GM12873 (cell line): Measurements from ENCODE around the gene AP4M1.

Source experiments
- TF ChIP-seq, protein P1 (sequence below): IDR thresholded peaks from 2 replicates; pipeline ENCODE4 v1.5.1; 2012; ENCODE audit warnings: low read depth, mild to moderate bottlenecking, moderate library complexity, low read length, control low read depth; ENCODE audit not compliant: insufficient read depth; ENCODE audit errors: missing control alignments

Gene AP4M1, protein sequence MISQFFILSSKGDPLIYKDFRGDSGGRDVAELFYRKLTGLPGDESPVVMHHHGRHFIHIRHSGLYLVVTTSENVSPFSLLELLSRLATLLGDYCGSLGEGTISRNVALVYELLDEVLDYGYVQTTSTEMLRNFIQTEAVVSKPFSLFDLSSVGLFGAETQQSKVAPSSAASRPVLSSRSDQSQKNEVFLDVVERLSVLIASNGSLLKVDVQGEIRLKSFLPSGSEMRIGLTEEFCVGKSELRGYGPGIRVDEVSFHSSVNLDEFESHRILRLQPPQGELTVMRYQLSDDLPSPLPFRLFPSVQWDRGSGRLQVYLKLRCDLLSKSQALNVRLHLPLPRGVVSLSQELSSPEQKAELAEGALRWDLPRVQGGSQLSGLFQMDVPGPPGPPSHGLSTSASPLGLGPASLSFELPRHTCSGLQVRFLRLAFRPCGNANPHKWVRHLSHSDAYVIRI

DNA sequence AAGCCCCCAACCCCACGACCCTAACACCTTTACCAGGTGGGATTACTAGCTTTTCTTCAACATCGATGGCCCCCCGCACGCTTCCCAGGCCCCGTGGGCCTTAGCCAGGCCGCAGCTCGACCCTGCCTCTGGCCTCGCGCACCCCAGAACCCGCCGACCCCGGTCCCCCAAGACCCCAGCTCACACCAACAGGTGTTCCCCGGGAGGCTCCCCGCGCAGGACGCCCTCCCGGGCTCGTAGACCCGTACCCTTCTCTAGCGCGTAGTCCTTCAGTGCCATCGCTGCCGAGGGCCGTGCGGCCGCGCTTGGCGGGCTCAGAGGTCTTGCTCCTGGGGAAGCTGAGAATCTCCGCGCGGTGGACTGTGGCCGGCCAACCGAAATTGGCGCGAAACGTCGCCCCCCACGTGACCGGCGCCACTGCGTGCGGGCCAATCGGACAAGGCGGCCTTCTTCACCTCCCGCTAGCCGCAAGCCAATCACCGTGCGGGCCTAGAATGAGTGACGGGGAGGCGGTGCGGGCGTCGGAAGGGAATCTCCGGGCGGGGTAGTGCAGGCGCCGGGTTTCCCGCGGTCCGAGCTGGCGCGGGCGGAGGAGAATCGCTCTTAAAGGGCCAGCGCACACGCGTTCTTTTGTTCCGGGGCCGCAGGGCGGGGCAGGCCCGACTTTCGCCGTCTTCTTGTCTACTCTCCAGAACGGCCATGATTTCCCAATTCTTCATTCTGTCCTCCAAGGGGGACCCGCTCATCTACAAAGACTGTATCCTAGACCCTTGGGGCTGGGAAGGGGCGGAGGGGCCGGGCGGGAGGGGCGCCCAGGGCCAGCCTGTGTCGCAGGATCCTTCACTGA, at the start of gene AP4M1, which contains the start of gene MCM7:
Gene AP4M1, plus strand, starts transcription at position 628 of the 847 bp plus-strand sequence. Its CDS starts 72 bp downstream, at position 700.
Gene MCM7, minus strand, starts transcription at position 382 of the 847 bp plus-strand sequence. Its CDS starts 103 bp downstream, at position 279.
- TF ChIP-seq, protein P1, sequence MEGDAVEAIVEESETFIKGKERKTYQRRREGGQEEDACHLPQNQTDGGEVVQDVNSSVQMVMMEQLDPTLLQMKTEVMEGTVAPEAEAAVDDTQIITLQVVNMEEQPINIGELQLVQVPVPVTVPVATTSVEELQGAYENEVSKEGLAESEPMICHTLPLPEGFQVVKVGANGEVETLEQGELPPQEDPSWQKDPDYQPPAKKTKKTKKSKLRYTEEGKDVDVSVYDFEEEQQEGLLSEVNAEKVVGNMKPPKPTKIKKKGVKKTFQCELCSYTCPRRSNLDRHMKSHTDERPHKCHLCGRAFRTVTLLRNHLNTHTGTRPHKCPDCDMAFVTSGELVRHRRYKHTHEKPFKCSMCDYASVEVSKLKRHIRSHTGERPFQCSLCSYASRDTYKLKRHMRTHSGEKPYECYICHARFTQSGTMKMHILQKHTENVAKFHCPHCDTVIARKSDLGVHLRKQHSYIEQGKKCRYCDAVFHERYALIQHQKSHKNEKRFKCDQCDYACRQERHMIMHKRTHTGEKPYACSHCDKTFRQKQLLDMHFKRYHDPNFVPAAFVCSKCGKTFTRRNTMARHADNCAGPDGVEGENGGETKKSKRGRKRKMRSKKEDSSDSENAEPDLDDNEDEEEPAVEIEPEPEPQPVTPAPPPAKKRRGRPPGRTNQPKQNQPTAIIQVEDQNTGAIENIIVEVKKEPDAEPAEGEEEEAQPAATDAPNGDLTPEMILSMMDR = no peak

DNA sequence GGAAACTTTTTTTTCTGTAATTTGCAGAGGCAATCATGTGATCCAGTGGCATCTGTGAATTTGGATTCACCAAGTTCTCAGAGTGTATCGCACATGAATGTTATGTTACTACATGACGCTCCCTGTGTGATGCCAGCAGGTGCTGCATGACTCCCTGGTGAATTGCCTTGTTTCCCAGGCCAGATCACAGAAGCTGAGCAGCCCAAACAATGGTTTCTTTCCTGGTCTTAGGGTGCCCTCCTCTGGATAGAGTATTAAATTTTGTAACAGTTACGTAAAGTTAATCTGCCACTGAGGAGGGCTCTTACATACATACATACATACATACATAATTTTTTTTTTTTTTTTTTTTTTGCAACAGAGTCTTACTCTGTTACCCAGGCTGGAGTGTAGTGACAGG, 48.2 kb upstream of the AP4M1 start:
- TF ChIP-seq, protein P1 = peak; percentile 17

DNA sequence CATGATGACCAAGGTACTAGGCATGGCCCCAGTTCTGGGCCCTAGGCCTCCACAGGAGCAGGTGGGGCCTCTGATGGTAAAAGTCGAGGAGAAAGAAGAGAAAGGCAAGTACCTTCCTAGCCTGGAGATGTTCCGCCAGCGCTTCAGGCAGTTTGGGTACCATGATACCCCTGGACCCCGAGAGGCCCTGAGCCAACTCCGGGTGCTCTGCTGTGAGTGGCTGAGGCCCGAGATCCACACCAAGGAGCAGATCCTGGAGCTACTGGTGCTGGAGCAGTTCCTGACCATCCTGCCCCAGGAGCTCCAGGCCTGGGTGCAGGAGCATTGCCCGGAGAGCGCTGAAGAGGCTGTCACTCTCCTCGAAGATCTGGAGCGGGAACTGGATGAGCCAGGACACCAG, 44.4 kb upstream of the AP4M1 start:
- TF ChIP-seq, protein P1 = no peak

DNA sequence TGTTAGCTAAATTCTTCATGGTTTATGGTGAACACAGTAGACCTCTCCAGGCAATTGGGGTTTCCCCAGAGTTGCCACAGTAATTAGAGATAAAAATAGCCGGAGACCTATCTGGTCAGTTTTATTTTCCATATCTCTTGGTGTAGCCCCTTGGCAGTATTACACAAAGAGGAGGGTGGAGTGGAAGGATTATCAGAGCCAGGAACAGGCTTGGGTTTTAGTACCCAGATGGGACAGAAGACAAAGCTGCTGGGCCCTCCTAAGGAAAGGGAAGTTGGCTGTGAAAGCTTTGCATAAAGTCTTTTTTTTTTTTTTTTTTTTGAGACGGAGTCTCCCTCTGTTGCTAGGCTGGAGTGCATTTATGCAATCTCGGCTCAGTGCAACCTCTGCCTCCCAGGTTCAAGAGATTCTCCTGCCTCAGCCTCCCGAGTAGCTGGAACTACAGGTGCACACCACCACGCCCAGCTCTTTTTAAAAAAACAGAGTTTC, 42.1 kb upstream of the AP4M1 start:
- TF ChIP-seq, protein P1 = no peak

DNA sequence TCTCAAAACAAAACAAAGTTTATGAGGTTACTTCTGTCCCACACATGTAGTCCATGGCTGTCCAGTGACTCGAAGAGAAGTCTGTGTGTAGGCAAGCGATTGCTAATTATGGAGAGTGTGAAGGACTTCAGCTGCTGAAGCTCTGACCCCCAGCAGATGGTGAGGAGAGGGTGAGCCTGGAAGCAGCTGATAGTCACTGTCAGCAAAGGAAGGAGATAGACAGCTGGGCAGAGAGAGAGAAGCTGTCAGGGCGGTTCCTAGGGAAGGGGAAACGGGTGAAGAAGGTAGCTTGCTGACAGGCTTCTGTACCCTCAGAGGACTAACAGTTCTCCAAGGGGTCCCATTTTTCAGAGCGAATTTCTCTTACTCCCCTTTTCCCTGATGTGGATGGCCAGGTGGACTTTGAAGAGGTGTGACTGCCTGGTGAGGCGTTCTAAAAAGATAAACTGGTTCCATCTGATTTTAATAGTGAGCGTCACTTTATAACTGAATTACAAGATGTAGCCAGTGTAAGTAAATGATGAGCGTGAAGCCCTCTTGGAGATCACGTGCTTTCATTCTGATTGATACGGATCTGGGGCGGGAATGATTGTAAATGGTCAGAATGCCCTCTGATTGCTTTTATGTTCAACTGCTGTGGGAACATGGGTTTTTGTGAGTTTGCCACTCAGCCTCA, 39.8 kb upstream of the AP4M1 start:
- TF ChIP-seq, protein P1 = no peak

DNA sequence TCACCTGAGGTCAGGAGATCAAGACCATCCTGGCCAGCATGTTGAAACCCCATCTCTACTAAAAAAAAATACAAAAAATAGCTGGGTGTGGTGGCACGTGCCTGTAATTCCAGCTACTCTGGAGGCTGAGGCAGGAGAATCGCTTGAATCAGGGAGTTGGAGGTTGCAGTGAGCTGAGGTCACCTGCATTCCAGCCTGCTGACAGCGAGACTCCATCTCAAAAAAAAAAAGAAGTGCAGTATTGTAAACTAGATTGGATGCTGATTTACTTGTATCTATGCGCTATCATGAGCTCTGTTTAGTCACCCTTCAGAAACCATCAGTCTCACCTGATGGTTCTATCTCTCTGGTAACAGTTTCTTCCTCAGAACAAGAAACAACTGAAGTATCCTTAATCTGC, 38.1 kb upstream of the AP4M1 start:
- TF ChIP-seq, protein P1 = no peak
